ENCODE results near the gene AP4S1. TPM values are rescaled to one million over a fixed set of nuclear protein-coding genes. Genes with fewer than 3 reads are reported as not detected.

The AP4S1 gene
- total and polyA plus RNA-seq, 2 of the 8 experiments (the other 6 are each of a cell fraction or from before 2014, with no cell fraction given) = 2.8 to 9.9 TPM

GRCh38 chr14:31042300-31042699 is 16.9 kb downstream of the AP4S1 start:
- H2BK120ac ChIP-seq (replicated peaks; ENCODE audit: low read depth, low read length) = no peak overlapping the region
- H3K4me1 ChIP-seq (replicated peaks in 1 of 4; ENCODE audit: control insufficient read depth in 3 of 4, insufficient read depth in 4 of 4, low read length in 3 of 4) = peaks cover 0 to 3% (median 0%) of the 10 kb centered on the region in 4 experiments; a peak in 3 of 7 replicates
- DNase-seq (ENCODE audit: low read depth in 1 of 2, low spot score in 2 of 2) (no peak), FAIRE-seq (no peak)
- no peak overlapping the region for H2BK15ac ChIP-seq (ENCODE audit: low read length)
- no peak overlapping the region for H3K4me3 ChIP-seq (ENCODE audit: extremely low read depth in 1 of 4, insufficient read depth in 2 of 4, low read depth in 3 of 4, low read length in 4 of 4)
- H3K4me2 ChIP-seq (ENCODE audit: insufficient read depth in 1 of 2, low read depth in 2 of 2, low read length in 2 of 2) = no peak overlapping the region
- no peak overlapping the region for H4K91ac ChIP-seq (replicated peaks; ENCODE audit: insufficient read length, low read length)
- H3K9me3 ChIP-seq (ENCODE audit: insufficient read depth in 2 of 2, low read depth in 1 of 2, low read length in 1 of 2) = no peaks in the 10 kb centered on the region
- H4K20me1 ChIP-seq (replicated peaks in 1 of 2; ENCODE audit: control insufficient read depth in 1 of 2, insufficient read depth in 2 of 2, low read length in 2 of 2) = no peaks in the 10 kb centered on the region
- H4K5ac ChIP-seq (ENCODE audit: insufficient read length, low read depth, low read length) = no peak overlapping the region
- no peaks in the 10 kb centered on the region for H3K79me2 ChIP-seq (ENCODE audit: control insufficient read depth in 1 of 2, insufficient read depth in 2 of 2, low read length in 2 of 2)
- no peak overlapping the region for H3K56ac ChIP-seq (replicated peaks; ENCODE audit: insufficient read length, low read depth, low read length)
- H2BK20ac ChIP-seq (ENCODE audit: low read length) = no peak overlapping the region
- H2BK12ac ChIP-seq (ENCODE audit: low read depth, low read length) = no peak overlapping the region
- H3K14ac ChIP-seq (ENCODE audit: insufficient read length) = no peak overlapping the region
- no peak overlapping the region for H2AFZ ChIP-seq (ENCODE audit: low read length)
- no peaks in the 10 kb centered on the region for H3K36me3 ChIP-seq (ENCODE audit: control insufficient read depth in 2 of 4, insufficient read depth in 4 of 4, low read length in 3 of 4)
- H3K27ac ChIP-seq (ENCODE audit: low read depth, low read length) = no peak overlapping the region
- WGBS, 2 experiments (ENCODE audit: extremely low coverage in 1 of 2, insufficient coverage in 1 of 2, insufficient read length in 1 of 2, insufficient replicate concordance in 2 of 2, low coverage in 1 of 2, low lambda C conversion rate in 2 of 2, missing lambda C conversion rate in 1 of 2) = 91% methylated on average over 1 of the region's 1 CpG; no CpG with 5 or more reads in 1 of the 2 experiments
- H4K8ac ChIP-seq (ENCODE audit: extremely low read depth, insufficient read depth, low read length) = no peak overlapping the region
- no peak overlapping the region for H3K4ac ChIP-seq (replicated peaks; ENCODE audit: insufficient read length, low read depth, low read length)
- H3K9ac ChIP-seq (replicated peaks in 1 of 4; ENCODE audit: extremely low read depth in 1 of 4, low read depth in 3 of 4, low read length in 3 of 4) = no peak overlapping the region
- ChIA-PET POLR2A (ENCODE audit: partially characterized antibody) (interaction anchor here (3.2 kb wide), 1 partner anchor 16 kb away, joined by 18 read pairs; the partner anchor contains the start of genes AP4S1 and STRN3), CTCF (ENCODE audit: partially characterized antibody) (interaction anchor here (0.6 to 2.0 kb wide), 2 partner anchors 15 to 36 kb away, joined by 3 to 5 read pairs; no protein-coding TSS in a partner anchor)
- H2AK5ac ChIP-seq (ENCODE audit: low read depth, low read length) = no peak overlapping the region
- no peaks in the 10 kb centered on the region for H3K27me3 ChIP-seq (replicated peaks in 1 of 4; ENCODE audit: control insufficient read depth in 3 of 4, extremely low read depth in 1 of 4, insufficient read depth in 3 of 4, low read length in 3 of 4)
- no peak overlapping the region for H2BK5ac ChIP-seq (ENCODE audit: low read depth, low read length)
- no peak overlapping the region for H3K23ac ChIP-seq (ENCODE audit: insufficient read length)
- H3K18ac ChIP-seq (ENCODE audit: extremely low read depth, low read length) = no peak overlapping the region
- no peaks in the 10 kb centered on the region for H3K79me1 ChIP-seq (ENCODE audit: low read depth, low read length)
- no peaks in the 10 kb centered on the region for H3K23me2 ChIP-seq (ENCODE audit: low read depth, low read length)
- TF ChIP-seq USF2 (IDR thresholded peaks at IDR 0.05; ENCODE audit: low read length) = no peak
- no peak for TF ChIP-seq RNF2 (IDR thresholded peaks at IDR 0.05; ENCODE audit: borderline replicate concordance, low read depth, low read length, missing control alignments, poor library complexity, severe bottlenecking)
- no peak for TF ChIP-seq GTF2F1 (IDR thresholded peaks at IDR 0.05; ENCODE audit: borderline replicate concordance, low read depth, low read length)
- TF ChIP-seq SIX5 (IDR thresholded peaks at IDR 0.05; ENCODE audit: low read depth, low read length) = no peak
- no peak for TF ChIP-seq FOSL1 (IDR thresholded peaks at IDR 0.05; ENCODE audit: insufficient read depth, low read depth, low read length)
- no peak for TF ChIP-seq PHF8 (conservative IDR thresholded peaks at IDR 0.05; ENCODE audit: low read depth, low read length)
- TF ChIP-seq CBX8 (IDR thresholded peaks at IDR 0.05; ENCODE audit: borderline replicate concordance, low read depth, low read length) = no peak
- no peak for TF ChIP-seq CTCF (IDR thresholded peaks at IDR 0.05; ENCODE audit: control extremely low read depth in 1 of 3, insufficient read depth in 1 of 3, low read depth in 1 of 3, low read length in 3 of 3)
- TF ChIP-seq RFX5 (IDR thresholded peaks at IDR 0.05; ENCODE audit: borderline replicate concordance, low read depth, low read length) = no peak
